ENCODE results near the gene CDC42SE2.

DNA sequence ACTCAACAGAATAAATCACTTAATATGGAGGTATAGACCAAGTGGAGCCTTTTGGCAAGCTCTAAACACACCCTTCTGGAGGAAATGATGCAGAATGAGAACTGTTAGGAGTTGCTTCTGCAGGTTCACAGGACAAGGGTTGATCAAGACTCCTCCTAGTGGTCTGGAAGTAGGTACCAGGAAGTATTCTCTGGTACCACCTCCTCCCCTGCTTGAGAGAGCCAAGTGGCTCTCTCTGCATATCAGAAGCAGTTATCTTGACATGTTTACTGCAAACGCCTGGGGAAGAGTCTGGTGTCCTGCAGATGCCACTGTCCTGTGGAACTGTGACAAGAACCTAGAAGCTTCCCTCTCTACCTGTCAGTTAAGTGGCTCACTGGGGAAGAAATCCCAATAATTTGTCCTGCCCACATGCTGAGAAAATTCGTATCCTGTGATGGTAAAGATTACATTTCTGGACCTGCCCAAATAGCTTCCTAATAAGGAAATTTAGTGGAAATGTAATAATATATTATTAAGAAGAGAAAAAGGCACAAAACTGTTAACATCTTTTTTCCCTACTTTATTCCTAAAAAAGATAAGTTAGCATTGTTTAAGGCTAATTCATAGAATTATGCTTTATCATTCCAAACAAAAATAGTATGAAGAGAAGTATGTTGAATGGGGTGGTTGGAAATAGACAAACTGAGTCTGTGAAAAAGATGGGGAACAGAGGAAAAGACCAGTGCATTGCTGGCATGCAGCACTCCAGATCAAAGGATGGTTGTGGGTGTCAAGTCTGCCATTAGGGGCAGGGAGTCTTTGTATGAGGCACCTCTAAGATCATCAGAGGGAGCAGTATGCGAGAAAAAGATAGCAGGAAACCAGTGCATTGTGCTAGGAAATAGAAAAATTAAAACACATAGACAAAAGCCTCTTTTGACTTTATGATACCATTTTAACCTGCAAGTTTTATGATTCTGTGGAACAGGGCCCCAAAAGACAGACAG lies 118.8 kb downstream of the CDC42SE2 start:
- peak; percentile 56 for TF ChIP-seq CTCF (IDR thresholded peaks at IDR 0.05; ENCODE audit: insufficient read depth, low read depth, low read length)
- no peak for TF ChIP-seq EZH2 (IDR thresholded peaks at IDR 0.05; ENCODE audit: insufficient read depth, low read length)
